Lower lobe of right lung (tissue), 2 donors: ENCODE results near the gene LETM1. TPM values are rescaled to one million over a fixed set of nuclear protein-coding genes. Genes with fewer than 3 reads are reported as not detected.

Experiments
- ATAC-seq, 2 donors: fragments of 200-7000 bp; cut with Tn5 transposase; one replicate each; pipeline ENCODE4 v1.9.1; 2020 to 2022; ENCODE audit warnings: mild to moderate bottlenecking in 2 of 2, moderate library complexity in 2 of 2
- DNase-seq: peaks from one replicate; pipeline ENCODE4 v3.0.0-alpha.2; 2020
- H3K27ac ChIP-seq: fragments of 200-600 bp; one replicate; pipeline ENCODE4 v1.8.0; 2022
- H3K27me3 ChIP-seq: fragments of 200-600 bp; one replicate; pipeline ENCODE4 v1.8.0; 2022; ENCODE audit warnings: low read depth
- H3K36me3 ChIP-seq: fragments of 200-600 bp; one replicate; pipeline ENCODE4 v1.8.0; 2022; ENCODE audit warnings: mild to moderate bottlenecking
- H3K4me1 ChIP-seq: fragments of 200-600 bp; one replicate; pipeline ENCODE4 v1.8.0; 2022
- H3K4me3 ChIP-seq: fragments of 200-600 bp; one replicate; pipeline ENCODE4 v1.8.0; 2022; ENCODE audit warnings: mild to moderate bottlenecking
- H3K9me3 ChIP-seq: fragments of 200-600 bp; one replicate; pipeline ENCODE4 v1.8.0; 2022
- intact Hi-C: fragments of 100-400 bp; cut with DNase I; formaldehyde crosslinking; loops from one replicate; pipeline ENCODE4 v1.11.0; 2022
- total RNA-seq: library from RNA; stranded (reverse); fragmentation: NEBNext Ultra II Directional; extraction: Animal tissue kit (Norgen Biotek cat#: 25700); gene quantifications from one replicate; pipeline ENCODE4 v1.2.1, GENCODE V29; 2021
- TF ChIP-seq, protein P1 (sequence below): fragments of 200-600 bp; IDR thresholded peaks from one replicate; pipeline ENCODE4 v1.8.0; 2022; ENCODE audit warnings: antibody characterized with exemption, mild to moderate bottlenecking
- donor health status: DM: no; HTN: yes; CAD: no; lungs with severe emphysema.

LETM1 gene
- total RNA-seq, 1 donor from 2014 or later = 33.6 TPM

DNA sequence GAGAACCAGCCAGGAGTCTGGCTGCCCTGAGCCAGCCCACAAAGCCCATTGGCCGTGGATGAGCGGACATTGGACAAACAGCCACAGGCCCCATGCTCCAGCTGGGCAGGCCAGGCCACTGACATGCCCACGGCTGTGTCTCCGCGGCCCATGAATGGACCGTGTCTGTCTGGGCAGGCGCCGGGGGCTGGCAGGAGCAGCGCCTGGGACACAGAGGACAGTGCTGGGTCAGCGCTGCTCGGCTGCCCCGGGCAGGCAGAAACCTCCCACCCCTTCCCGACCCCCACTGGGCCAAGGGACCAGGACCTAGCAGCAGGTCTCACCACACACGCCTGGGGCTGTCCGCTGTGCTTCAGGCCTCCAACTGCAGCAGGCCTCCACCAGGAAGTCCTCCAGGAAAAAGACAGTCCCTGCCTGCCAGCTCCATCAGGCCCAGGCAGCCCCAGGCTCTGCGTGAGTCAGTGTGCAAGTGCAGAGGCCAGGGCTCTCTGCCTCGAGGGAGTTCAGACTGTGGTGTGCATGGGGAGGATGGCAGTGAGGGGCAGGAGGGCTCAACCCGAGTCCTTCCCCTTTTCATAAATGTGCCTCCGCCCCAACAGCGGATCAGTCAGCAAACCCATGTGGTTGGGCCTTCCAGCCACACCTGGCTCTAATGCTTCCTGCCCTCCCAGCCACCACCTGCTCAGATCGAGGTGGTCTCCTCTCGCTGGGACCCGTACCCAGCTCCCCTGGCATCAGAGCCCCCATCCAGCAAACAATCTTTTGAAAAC lies 80.0 kb downstream of the LETM1 start:
- Histone ChIP-seq H3K4me1 (peaks cover 14% of the 10 kb centered on the region), H3K27me3 (peaks cover 7% of the 10 kb centered on the region), H3K27ac (no peak overlapping the region), H3K4me3 (no peak overlapping the region), H3K36me3 (no peaks in the 10 kb centered on the region), H3K9me3 (no peaks in the 10 kb centered on the region)
- TF ChIP-seq, protein P1, sequence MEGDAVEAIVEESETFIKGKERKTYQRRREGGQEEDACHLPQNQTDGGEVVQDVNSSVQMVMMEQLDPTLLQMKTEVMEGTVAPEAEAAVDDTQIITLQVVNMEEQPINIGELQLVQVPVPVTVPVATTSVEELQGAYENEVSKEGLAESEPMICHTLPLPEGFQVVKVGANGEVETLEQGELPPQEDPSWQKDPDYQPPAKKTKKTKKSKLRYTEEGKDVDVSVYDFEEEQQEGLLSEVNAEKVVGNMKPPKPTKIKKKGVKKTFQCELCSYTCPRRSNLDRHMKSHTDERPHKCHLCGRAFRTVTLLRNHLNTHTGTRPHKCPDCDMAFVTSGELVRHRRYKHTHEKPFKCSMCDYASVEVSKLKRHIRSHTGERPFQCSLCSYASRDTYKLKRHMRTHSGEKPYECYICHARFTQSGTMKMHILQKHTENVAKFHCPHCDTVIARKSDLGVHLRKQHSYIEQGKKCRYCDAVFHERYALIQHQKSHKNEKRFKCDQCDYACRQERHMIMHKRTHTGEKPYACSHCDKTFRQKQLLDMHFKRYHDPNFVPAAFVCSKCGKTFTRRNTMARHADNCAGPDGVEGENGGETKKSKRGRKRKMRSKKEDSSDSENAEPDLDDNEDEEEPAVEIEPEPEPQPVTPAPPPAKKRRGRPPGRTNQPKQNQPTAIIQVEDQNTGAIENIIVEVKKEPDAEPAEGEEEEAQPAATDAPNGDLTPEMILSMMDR = no peak
- DNase-seq = no peak
- no peak for ATAC-seq
- intact Hi-C loops = no loop called here

DNA sequence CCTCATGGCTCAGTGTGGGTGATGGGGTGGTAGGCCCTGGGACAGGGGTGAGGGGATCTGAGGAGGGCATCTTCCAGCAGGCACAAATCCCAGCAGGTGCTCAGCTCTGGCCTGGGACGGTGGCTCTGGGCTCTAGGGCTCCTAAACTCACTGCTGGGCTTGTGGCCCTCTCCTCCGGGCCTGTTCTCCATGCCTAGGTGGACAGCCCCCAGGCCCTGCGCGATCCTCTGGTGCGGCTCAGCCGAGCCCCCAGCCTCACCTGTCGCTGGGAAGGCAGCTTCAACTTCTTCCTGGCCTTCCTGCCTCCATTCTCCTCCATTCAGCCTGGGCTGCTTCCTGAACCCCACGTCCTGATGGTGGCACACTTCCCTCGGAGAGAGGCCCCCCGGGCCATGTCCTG lies 82.2 kb downstream of the LETM1 start:
- intact Hi-C loops = no loop called here
- Histone ChIP-seq H3K27ac (no peak overlapping the region), H3K4me3 (no peak overlapping the region), H3K36me3 (no peaks in the 10 kb centered on the region), H3K4me1 (peaks cover 32% of the 10 kb centered on the region), H3K9me3 (no peaks in the 10 kb centered on the region), H3K27me3 (peaks cover 18% of the 10 kb centered on the region)
- TF ChIP-seq, protein P1 = no peak
- DNase-seq (no peak), ATAC-seq (no peak)

DNA sequence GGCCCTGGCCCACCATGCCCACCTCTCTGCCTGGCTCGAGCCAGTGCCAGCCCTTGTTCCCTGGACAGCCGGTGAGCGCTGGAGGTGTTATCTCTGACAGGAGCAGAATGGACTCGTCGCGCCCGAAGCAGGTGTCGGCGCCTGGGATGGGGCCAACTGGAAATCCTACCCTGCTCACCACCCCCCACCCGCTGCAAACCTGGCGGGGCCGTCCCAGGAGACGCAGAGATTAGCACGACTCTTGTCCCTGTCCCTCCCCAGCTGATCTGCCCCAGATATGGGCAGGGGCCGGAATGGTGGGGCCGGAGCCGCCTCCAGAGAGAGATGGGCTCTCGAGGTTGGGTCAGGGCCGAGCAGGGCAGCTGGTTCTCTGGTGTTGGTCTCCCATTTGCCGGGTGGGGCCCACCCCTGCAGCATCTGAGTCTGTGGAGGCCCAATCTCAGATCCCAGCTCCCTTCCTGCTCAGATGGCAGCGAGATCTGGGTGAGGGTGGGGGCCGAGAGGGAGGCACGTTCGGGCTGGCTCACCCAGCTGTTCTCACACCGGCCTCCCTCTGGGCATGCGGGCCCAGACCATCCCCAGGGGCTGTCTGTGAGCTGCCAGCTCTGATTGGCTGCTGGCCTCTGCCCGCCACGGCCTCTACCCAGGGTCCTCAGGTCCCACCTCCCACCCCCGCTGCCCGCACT lies 83.0 kb downstream of the LETM1 start:
- Histone ChIP-seq H3K4me3 (no peak overlapping the region), H3K4me1 (peaks cover 32% of the 10 kb centered on the region), H3K27ac (no peak overlapping the region), H3K9me3 (no peaks in the 10 kb centered on the region), H3K27me3 (peaks cover 18% of the 10 kb centered on the region), H3K36me3 (no peaks in the 10 kb centered on the region)
- ATAC-seq (no peak), DNase-seq (no peak)
- intact Hi-C loops = no loop called here
- TF ChIP-seq, protein P1 = no peak

DNA sequence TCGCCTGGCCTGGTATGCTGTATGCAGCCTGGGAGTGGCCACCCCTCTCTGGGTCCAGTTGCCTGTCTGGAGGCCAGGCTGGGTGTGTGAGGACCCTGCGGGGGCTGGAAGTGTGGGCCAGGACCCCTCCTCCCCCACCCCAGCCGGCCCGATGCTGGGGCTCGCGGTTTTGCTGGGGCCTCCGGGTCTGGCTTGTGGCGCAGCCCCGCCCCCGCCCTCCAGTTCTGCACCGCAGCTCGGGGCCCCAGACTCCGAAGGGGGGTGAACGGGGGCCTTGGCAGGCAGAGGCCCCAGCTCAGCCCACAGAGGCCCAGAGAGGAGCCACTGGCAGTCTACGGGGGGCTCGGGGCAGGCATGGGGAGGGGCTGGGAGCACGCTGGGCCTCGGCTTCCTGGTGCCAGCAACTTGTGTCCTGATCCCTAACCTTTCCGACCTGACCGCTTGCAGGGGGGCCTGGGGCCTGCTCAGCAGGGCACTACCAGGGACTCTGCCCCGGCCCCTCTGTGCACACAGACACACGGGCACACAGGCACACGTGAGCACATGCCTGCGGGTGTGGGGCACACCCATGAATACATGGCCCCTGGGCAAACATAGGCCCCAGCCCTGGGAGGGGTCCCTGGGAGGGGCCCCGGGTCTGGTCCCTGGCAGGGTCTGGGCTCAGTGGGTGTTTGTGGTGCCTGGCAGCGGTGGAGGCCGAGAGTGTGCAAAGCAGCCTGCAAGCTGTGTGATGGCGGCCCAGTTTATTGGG lies 84.2 kb downstream of the LETM1 start:
- peaks cover 30% of the 10 kb centered on the region for H3K4me1 ChIP-seq
- H3K27me3 ChIP-seq = peaks cover 23% of the 10 kb centered on the region
- H3K27ac ChIP-seq = no peak overlapping the region
- H3K4me3 ChIP-seq = no peak overlapping the region
- TF ChIP-seq, protein P1 = no peak
- intact Hi-C loops = no loop called here
- no peak for DNase-seq
- no peak for ATAC-seq
- H3K36me3 ChIP-seq = no peaks in the 10 kb centered on the region
- no peaks in the 10 kb centered on the region for H3K9me3 ChIP-seq

DNA sequence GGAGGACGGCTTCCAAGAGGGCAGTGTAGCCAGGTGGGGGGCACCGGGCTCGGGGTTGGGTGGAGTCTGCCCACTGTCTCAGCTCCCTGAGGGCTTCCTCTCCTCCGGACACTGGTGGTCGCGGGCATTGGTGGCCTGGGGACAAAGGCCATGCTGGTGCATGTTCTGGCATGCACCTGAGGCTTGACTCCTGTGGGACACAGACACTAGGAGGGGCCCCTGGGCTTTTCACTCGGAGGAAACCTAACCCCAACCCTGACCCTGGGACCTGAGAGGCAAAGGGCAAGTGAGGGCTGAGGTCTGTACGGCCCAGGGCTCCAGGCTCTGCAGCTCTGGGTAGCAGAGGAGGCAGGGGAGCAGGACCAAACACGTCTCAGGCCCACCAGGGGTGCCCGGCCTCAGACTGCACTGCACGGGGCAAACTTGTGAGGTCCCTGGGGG lies 85.1 kb downstream of the LETM1 start:
- no peaks in the 10 kb centered on the region for H3K36me3 ChIP-seq
- H3K9me3 ChIP-seq = no peaks in the 10 kb centered on the region
- H3K27me3 ChIP-seq = peaks cover 27% of the 10 kb centered on the region
- TF ChIP-seq, protein P1 = no peak
- DNase-seq (no peak), ATAC-seq (no peak)
- H3K4me1 ChIP-seq = peaks cover 39% of the 10 kb centered on the region
- H3K4me3 ChIP-seq = no peak overlapping the region
- intact Hi-C loops = no loop called here
- H3K27ac ChIP-seq = no peak overlapping the region
